HK-2 (cell line): ENCODE data around the gene IGFBP6.

Experiments
- DNase-seq: peaks from one replicate; pipeline ENCODE4 v3.0.0-alpha.2; 2018; ENCODE audit not compliant: unreplicated experiment

The IGFBP6 gene

DNA sequence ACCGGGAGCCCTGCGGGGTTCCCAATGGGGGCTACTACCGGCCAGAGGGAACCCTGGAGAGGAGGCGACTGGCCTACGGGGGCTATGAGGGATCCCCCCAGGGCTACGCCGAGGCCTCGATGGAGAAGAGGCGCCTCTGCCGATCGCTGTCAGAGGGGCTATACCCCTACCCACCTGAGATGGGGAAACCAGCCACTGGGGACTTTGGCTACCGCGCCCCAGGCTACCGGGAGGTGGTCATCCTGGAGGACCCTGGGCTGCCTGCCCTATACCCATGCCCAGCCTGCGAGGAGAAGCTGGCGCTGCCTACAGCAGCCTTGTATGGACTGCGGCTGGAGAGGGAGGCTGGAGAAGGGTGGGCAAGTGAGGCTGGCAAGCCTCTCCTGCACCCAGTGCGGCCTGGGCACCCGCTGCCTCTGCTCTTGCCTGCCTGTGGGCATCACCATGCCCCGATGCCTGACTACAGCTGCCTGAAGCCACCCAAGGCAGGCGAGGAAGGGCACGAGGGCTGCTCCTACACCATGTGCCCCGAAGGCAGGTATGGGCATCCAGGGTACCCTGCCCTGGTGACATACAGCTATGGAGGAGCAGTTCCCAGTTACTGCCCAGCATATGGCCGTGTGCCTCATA lies 37.9 kb upstream of the IGFBP6 start:
- DNase-seq, result no peak

DNA sequence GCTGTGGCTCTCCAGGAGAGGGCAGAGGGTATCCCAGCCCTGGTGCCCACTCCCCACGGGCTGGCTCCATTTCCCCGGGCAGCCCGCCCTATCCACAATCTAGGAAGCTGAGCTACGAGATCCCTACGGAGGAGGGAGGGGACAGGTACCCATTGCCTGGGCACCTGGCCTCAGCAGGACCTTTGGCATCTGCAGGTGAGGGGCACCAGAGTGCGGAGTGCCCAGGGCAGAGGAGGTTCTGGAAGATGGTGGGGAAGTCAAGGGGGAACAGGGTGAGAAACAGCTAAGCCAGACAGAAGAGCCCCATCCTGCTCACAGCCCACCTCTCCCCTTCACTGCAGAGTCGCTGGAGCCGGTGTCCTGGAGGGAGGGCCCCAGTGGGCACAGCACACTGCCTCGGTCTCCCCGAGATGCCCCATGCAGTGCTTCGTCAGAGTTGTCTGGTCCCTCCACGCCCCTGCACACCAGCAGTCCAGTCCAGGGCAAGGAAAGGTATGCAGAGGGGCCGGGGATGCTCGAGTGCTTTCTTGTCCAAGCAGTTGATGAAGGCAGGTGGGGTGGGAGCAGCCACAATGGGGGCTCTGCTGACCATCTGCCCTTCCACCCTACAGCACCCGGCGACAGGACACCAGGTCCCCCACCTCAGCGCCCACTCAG lies 37.3 kb upstream of the IGFBP6 start:
- DNase-seq, result no peak

DNA sequence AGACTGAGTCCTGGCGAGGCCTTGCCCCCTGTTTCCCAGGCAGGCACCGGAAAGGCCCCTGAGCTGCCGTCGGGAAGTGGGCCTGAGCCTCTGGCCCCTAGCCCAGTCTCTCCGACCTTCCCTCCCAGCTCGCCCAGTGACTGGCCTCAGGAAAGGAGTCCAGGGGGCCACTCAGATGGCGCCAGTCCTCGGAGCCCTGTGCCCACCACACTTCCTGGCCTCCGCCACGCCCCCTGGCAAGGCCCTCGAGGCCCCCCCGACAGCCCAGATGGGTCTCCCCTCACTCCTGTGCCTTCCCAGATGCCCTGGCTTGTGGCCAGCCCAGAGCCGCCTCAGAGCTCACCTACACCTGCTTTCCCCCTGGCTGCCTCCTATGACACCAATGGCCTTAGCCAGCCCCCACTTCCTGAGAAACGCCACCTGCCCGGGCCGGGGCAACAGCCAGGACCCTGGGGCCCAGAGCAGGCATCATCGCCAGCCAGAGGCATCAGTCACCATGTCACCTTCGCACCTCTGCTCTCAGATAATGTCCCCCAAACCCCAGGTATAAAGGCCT lies 36.7 kb upstream of the IGFBP6 start:
- DNase-seq, result no peak

DNA sequence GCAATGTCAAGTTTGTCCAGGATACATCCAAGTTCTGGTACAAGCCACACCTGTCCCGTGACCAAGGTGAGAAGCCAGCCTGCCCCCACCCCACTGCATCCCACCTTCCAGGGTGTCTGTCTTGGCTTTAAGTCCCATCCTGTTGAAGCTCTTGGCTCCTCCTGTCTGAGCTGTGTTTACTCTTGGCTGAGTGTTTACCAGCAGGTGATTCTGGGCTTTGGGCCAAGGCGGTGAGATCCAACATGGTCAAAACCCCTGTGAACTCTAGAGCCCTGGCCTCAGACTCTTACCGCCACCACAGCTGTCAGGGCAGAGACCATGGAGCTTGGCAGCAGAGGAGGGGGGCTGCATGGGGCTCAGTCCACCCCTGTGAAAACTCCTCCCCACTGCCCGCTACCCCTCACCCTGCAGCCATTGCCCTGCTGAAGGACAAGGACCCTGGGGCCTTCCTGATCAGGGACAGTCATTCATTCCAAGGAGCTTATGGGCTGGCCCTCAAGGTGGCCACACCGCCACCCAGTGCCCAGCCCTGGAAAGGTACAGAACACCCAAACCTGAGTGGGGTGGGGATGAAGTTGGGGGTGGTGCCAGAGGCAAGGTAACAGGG lies 36.0 kb upstream of the IGFBP6 start:
- DNase-seq, result no peak

DNA sequence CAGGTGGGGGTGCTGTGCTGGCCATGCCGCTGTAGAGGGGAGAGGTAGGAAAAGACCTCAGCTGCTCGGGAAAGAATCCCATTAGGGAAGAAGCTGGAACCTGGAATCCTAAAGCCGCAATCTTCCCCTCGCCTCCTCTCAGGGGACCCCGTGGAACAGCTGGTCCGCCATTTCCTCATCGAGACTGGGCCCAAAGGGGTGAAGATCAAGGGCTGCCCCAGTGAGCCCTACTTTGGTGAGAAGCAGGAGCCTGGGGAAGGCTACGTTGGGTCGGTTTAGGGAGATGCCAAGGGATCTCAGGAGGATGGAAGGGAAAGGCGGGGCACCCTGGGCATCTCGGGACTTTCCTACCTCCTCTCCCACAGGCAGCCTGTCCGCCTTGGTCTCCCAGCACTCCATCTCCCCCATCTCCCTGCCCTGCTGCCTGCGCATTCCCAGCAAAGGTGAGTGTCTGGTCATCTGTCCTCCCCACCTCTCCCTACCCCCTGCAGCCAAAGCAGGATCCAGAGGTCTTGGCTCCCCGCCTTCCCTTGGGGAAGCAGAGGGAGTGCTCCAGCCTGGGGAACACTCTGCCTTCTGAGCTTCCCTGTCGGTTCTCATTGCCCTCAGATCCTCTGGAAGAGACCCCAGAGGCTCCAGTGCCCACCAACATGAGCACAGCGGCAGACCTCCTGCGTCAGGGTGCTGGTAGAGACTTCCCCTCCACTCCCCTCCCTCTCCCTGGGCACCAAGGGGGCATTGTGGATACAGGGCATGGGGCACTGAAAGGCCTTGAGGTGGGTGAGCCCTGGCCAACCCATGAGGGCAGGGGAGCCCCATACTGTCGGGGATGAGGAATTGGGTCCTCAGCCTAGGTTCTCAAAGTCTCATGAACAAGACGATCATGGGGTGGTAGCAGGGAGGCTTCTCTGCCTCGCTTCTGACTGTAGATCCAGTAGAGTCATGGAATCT lies 35.2 kb upstream of the IGFBP6 start:
- DNase-seq, result no peak

DNA sequence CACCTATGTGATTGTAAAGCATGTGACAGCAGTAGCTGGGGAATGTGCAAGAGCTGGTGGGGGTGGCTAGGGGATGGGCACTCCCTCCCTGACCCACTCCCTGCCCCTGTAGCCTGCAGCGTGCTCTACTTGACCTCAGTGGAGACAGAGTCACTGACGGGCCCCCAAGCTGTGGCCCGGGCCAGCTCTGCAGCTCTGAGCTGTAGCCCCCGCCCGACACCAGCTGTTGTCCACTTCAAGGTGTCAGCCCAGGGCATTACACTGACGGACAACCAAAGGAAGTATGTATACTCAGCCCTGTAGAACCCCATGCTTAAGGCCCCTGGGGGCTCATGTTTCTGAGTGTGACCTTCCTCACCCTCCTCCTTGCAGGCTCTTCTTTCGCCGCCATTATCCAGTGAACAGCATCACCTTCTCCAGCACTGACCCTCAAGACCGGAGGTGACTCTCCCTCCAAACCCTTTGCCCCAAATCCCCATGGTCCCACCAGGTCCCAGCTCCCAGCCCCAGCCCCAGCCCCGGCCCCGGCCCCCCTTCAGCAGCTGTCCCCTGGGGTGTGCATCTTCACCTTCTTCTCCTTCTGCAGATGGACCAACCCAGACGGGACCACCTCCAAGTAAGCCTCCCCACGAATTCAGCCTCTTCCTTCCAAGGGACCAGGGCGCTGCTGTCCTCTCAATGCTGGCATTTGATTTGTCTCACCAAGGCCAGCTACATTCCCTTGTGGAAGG lies 34.3 kb upstream of the IGFBP6 start:
- no peak for DNase-seq

DNA sequence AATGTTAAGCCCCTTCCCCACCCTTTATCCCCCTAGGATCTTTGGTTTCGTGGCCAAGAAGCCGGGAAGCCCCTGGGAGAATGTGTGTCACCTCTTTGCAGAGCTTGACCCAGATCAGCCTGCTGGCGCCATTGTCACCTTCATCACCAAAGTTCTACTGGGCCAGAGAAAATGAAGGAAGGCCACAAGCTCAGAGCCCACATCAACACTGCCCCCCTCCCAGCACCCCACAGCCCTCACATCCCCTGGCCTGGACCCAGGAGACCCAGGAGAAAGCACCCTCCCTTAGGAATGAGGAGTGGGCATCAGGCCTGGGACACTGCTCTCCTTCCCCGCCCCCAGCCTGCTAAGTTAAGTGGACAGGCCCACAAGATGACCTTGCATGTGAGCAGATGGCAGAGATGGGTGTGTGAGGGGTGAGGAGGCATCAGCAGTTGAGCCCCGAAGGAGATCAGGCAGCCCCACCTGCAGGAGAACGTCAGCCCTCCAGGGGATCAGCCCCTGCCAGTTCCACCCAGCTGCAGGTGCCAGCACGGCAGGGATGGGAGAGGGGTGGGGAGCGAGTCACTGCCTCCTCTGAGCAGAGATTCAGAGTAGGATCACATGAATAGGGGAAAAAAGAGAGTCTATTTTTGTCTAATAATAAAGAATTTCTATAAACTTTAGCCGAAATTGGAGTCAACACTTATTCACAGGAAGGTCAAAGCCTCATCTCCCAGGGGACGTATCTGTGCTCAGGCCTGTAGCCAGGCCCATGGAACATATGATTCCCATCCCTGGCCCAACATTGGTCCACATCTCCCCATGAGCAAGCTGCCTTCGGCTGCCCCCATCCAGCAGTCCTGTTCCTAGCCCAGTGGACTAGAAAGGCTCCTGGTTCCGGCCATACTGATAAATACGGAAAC lies 33.5 kb upstream of the IGFBP6 start:
- no peak for DNase-seq

DNA sequence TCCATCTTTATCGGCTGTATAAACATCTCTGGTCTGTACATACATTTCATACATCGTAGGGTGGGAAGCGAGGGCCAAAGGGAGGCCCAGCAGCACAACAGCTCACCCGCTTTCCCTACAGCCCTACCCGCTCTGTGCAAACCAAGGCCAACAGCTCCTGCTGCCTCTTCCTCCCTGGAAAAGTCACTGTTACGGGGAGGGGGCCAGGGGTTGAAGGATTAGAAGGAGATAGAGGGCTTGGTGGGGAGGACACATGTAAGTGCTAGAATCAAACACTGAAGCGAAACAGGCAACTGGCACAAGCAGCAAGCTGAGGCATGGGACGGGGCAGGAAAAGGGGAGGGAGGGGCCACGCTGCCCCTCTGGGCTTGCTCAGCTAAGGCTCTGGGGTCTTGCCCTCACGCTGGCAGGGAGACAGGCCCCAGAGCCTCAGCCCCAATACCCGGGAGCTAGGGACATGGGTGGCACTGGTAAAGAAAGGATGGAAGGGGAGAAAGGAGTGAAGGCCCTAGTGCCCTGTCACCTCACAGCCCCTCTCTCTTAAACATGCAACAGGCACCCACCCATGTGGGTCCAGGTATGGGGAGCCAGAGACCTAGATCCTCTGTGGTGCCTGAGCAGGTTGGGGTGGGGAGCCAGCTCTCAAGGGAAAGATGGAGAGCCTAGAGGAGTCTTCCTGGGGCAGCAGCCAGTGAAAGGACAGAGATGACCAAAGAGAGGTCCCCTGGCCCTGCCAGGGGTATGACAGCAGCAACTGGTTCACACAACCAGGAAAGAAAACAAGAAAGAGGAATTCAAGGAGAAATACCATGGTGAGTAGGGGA lies 32.6 kb upstream of the IGFBP6 start:
- DNase-seq, result no peak

DNA sequence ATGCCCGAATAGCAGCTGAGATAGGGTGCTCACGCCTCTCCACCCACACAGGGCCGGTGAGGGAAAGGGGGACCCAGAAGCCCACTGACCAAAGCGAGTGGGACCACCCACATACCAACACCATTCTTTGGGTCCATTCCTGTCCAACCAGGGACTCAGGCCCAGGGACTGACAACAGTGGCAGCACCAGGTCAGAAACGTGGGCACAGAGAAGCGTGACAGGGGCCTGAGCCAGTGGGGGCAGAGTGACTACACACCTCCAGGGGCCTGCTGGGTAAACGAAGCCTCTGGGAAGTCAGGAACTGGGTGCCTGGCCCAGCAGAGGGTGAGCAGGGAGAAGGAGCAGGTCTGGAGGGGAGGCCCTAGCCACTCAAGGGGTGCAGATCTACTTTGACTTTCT lies 32.0 kb upstream of the IGFBP6 start:
- no peak for DNase-seq

DNA sequence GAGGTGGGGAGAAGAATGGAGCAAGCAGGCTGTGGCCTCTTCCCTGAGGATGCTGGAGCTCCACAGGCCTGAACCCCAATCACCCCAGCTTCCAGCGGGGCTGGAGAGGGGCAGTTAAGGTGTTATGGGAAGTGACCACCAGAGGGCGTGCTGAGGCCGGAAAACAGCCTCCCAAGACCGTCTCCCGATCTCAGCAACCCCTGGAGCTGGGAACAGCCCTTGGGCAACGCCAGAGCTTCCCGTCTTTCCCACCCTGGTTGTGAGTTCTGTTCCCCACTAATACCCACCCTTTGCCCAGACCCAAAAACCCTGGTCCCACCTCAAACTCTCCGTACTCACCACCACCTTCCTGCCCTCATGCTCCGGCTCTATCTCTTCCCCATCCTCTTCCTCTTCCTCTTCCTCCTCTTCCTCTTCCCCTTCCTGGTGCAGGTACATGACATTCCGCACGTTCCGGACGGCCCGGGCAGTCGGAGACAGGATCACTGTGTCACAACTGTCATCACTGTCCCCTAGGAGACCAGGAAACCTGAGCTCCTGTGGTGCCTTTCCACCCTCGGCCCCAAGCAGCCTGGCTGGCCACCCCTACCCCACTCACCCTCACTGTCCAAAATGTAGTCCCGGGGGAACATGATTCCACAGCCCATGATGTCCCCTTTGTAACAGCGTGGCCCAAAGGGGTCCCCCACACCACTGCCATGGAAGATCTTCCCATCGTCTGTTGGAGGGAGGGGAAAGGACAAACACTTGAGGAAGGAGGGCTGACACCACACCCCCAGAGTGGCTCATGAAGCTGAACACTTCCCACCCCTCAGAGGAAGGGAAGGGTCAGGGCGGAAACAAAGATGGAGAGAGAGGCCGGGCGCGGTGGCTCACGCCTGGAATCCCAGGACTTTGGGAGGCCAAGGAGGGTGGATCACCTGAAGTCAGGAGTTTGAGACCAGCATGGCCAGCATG lies 31.2 kb upstream of the IGFBP6 start:
- peak; percentile 82 for DNase-seq

DNA sequence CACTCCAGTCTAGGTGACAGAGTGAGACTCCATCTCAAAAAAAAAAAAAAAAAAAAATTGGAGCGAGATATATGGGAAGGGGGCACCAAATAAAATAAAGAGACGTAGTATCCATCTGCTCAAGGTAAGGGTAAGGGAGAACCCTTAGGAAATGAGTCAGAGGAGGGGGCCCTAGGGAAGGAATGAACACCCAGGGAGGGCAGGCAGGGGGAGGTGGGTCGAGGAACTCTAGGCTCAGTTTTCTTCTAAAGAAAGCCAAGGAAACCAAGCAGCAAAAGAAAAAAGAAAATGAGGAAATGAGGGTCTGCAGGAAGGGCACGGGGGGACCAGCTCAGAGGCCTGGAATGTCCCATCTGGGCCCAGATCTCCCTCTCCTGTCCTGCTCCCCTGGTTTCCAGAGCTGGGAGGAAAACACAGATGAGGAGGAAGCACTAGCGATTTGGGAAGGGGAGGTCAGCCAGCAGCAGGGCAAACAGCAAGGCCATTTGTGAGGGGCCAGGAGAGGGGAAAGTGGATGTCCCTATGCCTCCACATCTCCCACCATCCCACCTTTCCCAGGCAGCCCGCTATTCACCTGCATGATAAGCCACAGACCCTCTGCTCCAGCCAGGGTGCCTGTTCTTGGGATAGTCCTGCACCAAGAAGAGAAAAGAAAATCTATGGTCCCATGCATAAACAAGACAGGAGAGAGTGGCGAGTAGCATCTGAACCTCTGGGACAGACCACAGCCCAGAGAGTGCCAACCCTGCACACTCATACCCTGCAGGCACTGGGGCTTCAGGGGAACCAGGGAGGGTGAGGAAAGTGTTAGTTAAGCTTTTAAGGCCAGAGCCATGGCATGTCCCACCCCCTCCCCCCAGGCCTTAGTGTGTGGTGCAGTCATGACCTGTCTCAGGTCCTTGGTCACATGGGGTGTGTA lies 30.1 kb upstream of the IGFBP6 start:
- no peak for DNase-seq

DNA sequence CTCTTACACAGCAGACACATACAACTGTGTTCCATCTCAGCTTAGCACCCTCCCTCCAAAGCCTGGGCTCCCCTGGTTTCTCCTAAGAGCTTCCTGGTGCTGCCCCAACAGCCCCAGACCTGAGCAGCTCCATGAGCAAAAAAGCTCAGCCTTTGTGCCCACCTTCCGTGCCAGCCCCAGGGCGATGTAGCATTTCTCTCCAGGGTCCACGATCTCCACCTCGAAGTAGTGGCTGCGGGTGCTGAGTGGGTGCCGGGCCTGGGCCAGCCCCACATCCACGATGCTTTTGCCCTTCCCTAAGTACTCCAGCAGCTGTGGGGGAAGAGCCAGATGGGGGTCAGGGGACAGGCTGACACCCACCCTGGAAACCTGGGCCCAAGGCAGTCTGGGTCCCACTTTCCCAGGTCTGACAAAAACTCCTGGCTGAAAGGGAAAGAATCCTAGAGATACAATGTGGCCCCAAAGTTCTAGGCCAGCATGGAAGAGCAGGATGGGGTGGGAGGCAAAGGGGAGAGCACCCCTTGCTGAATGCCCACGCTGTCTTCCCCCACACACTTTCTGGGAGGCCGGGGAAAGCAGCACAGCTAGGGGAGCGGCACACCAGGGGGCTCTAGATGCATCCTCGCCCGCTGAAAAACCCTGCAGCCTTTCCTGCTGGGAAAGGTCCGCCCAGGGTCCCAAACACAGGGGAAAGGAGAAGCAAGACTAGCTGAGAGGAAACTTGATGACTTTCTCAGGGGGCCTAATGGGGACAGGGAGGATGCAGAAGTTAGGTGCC lies 29.3 kb upstream of the IGFBP6 start:
- no peak for DNase-seq

DNA sequence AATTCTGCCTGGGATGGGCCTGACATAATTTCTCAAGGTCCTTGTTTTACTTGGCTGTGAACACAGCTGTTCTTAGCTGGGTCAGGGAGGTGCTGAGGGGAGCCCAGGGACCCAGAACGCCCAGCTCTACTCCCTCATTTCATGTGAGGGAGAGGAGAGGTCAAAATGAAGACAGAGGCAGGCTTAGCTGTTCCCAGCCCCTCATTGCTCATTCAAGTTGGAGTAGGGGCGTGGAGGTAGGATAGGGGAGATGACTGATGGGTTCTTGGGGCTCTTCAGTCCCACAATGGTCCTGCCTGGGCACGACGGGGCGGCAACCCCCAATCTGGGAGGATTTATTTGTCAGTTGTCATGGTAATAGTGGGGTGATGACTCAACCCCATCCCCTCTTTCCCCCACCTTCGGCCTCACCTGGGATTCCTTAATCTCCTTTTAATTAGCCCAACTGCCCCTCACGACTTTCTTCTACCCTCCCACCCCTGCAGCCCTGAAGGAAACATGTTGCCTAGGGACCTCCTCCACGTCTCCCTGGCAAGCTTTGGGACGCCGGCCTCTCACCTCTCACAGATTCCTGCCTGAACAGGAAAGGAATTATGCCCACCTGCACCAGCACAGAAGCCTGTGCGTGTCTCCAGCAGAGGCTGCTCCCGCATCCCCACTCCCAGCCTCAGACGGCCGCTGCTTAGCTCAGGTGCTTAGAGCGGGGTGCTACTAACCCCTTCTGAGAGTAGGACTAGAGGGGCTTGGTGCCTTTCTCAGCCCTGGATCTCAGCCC lies 28.5 kb upstream of the IGFBP6 start:
- DNase-seq, result no peak

DNA sequence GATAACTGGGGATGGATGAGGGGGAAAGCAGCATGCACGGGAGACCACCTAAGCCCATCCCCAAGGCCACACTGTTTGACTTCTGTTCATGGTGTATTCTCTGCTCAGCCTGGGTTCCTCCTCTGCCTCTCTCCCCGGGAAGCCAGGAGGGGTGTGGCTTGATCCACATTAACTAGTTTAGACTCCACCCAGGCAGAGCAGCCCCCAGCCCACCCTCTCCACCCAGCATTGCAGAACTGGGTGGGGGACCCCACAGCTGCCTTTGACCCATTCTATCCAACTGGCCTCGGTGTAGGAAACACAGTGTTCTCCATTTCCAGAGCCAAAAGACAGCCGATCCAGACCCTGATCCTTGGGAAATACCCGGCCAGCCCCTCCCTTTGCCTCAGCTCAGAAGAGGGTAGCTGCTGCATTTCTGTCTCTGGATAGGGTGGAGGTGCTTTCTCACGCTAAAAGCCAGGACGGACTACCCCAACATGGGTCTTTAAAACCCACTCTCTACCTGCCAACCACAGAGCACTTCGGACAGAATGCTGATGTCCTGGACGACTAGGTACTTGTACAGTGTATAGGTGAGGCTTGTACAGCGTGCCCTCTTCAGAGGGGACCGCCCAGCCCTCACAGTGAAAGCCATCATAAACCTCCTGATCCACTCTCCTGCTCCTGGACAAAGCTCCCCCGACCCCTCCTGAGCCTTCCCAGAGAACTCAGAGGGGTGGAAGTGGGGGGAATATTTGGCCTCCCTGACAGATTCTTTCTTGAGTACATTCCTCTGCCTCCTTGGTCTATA lies 27.7 kb upstream of the IGFBP6 start:
- no peak for DNase-seq
